ENCODE measurements around the gene ALDH1A3.
A peak's percentile ranks its signal among the peaks of the same experiment; 100 is the strongest.

The ALDH1A3 gene

GRCh38 chr15:100958326-100959065 lies 78.9 kb downstream of the ALDH1A3 start:
- DNase-seq, result no peak

- peak; percentile 46 for DNase-seq
Measured at GRCh38 chr15:100959066-100960050, 79.7 kb downstream of the ALDH1A3 start.

Data from MV-4-11 (cell line).